Measurements from ENCODE around the gene FAM171A1.
A peak's percentile ranks its signal among the peaks of the same experiment; 100 is the strongest.

The FAM171A1 gene

DNA sequence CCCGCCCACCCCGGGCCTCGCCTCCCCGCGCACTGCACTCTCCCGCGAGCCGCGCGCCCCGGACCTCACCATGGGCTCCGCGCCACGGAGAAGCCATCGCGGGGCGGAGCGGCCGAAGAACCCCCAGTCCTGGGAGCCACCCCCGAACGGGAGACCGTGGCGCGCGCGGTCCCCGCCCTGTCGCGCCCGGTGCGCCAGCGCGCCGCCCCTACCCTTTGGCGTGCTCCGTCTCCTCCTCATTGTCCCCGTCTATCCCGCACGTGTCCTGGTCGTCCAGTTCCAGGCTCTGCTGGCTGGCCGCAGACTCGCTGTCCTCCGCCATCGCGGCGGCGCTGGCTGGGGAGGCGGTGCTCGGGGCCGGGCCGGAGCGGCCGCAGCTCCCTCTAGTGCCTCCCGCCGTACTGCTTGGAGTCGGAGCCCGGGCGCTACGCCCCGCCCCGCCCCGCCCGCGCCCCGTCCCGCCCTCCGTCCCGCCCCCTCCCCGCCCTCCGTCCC, 202.8 kb downstream of the FAM171A1 start, which contains the start of gene NMT2:
NMT2 (minus strand) TSS at position 403 of the 495 bp plus-strand sequence; CDS start at position 322, 81 bp downstream.
- Histone ChIP-seq H3K36me3 (ENCODE audit: insufficient read depth, low read depth, low read length) (no peaks in the 10 kb centered on the region), H3K9ac (ENCODE audit: low read depth, low read length) (peak within 1 kb of the TSS; percentile 70; the same call in 1 of the 2 replicates), H3K4me3 (ENCODE audit: low read length) (peak within 1 kb of the TSS; percentile 73), H3K9me3 (ENCODE audit: insufficient read depth, low read depth, low read length) (no peaks in the 10 kb centered on the region), H3K27ac (ENCODE audit: low read length) (no peak within 1 kb of the TSS), H3K27me3 (ENCODE audit: insufficient read depth, low read length) (peaks cover 13% of the 10 kb centered on the region), H3K4me1 (ENCODE audit: insufficient read depth, low read length) (peaks cover 13% of the 10 kb centered on the region; the same call in 1 of the 2 replicates)

- Histone ChIP-seq H3K36me3 (ENCODE audit: insufficient read depth, low read depth, low read length) (no peaks in the 10 kb centered on the region), H3K9ac (ENCODE audit: low read depth, low read length) (peak overlapping the region; percentile 25; the same call in 1 of the 2 replicates), H3K9me3 (ENCODE audit: insufficient read depth, low read depth, low read length) (no peaks in the 10 kb centered on the region), H3K27me3 (ENCODE audit: insufficient read depth, low read length) (peaks cover 13% of the 10 kb centered on the region), H3K4me1 (ENCODE audit: insufficient read depth, low read length) (peaks cover 13% of the 10 kb centered on the region; the same call in 1 of the 2 replicates), H3K27ac (ENCODE audit: low read length) (no peak overlapping the region), H3K4me3 (ENCODE audit: low read length) (peak overlapping the region; percentile 73)
Measured at GRCh38 chr10:15167411-15168290, 203.4 kb downstream of the FAM171A1 start.

DNA sequence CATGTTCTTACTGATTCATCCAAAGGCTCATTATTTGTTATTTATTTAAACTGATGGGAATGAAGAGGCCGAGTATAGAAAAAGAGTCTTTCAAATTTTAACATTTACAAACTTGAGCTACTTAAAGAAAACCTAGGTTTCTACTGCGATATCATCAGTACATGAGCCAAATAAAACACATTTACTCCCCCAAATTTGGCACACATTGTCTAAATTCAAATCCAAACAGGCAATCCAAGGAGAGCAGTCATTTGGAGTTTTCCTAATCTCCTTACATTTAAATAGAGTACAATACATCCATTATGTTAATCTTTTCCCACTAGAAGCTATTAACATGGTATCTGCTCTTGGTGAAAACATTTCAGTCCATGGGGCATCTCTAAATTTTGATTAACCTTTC, 204.8 kb downstream of the FAM171A1 start:
- no peaks in the 10 kb centered on the region for H3K9me3 ChIP-seq (ENCODE audit: insufficient read depth, low read depth, low read length)
- H3K27ac ChIP-seq (ENCODE audit: low read length): no peak overlapping the region
- peaks cover 13% of the 10 kb centered on the region for H3K27me3 ChIP-seq (ENCODE audit: insufficient read depth, low read length)
- no peaks in the 10 kb centered on the region for H3K36me3 ChIP-seq (ENCODE audit: insufficient read depth, low read depth, low read length)
- peaks cover 13% of the 10 kb centered on the region; the same call in 1 of the 2 replicates for H3K4me1 ChIP-seq (ENCODE audit: insufficient read depth, low read length)
- H3K4me3 ChIP-seq (ENCODE audit: low read length): peak overlapping the region; percentile 73; the same call in 1 of the 2 replicates
- H3K9ac ChIP-seq (ENCODE audit: low read depth, low read length): peak overlapping the region; percentile 16; the same call in 1 of the 2 replicates

GRCh38 chr10:15163253-15163828, 207.7 kb downstream of the FAM171A1 start:
- H3K27me3 ChIP-seq (ENCODE audit: insufficient read depth, low read length): no peaks in the 10 kb centered on the region
- H3K27ac ChIP-seq (ENCODE audit: low read length): no peak overlapping the region
- no peak overlapping the region for H3K4me3 ChIP-seq (ENCODE audit: low read length)
- no peaks in the 10 kb centered on the region for H3K36me3 ChIP-seq (ENCODE audit: insufficient read depth, low read depth, low read length)
- H3K9me3 ChIP-seq (ENCODE audit: insufficient read depth, low read depth, low read length): no peaks in the 10 kb centered on the region
- H3K4me1 ChIP-seq (ENCODE audit: insufficient read depth, low read length): peaks cover 13% of the 10 kb centered on the region; the same call in 1 of the 2 replicates
- H3K9ac ChIP-seq (ENCODE audit: low read depth, low read length): no peak overlapping the region

Data from iPS-20b (cell line).